Psoas muscle (tissue), 8 donors: ENCODE data around the gene COL6A1. TPM values are rescaled to one million over a fixed set of nuclear protein-coding genes. Genes with fewer than 3 reads are reported as not detected.

Source experiments
- ATAC-seq, 4 donors: fragments of 200-7000 bp; cut with Tn5 transposase; one replicate each; pipeline ENCODE4 v1.9.1; 2020; ENCODE audit warnings: moderate library complexity in 3 of 4, mild to moderate bottlenecking in 2 of 4
- DNase-seq, 2 donors: peaks; one replicate each; pipeline ENCODE4 v3.0.0-alpha.2; 2020
- H3K27ac ChIP-seq: fragments of 200-600 bp; one replicate; pipeline ENCODE4 v1.8.0; 2022
- H3K27me3 ChIP-seq, 3 donors: fragments of 200-600 bp in 1 of 3; one replicate each; pipeline versions ENCODE4 v1.6.1 to v1.8.0; 2013 to 2022; ENCODE audit warnings: low read length in 2 of 3, mild to moderate bottlenecking in 2 of 3, moderate library complexity in 1 of 3; ENCODE audit not compliant: insufficient read depth in 3 of 3
- H3K36me3 ChIP-seq, 2 donors: fragments of 200-600 bp in 1 of 2; one replicate each; pipeline versions ENCODE4 v1.6.1 to v1.8.0; 2013 to 2022; ENCODE audit warnings: low read depth in 1 of 2, mild to moderate bottlenecking in 1 of 2, moderate library complexity in 1 of 2; ENCODE audit not compliant: insufficient read depth in 1 of 2
- H3K4me1 ChIP-seq: fragments of 200-600 bp; one replicate; pipeline ENCODE4 v1.8.0; 2022
- H3K4me3 ChIP-seq: fragments of 200-600 bp; one replicate; pipeline ENCODE4 v1.8.0; 2022; ENCODE audit warnings: mild to moderate bottlenecking
- H3K9me3 ChIP-seq: fragments of 200-600 bp; one replicate; pipeline ENCODE4 v1.8.0; 2022
- WGBS, 3 donors: extraction: QIAGEN DNeasy Blood & Tissue Kit; methylation state at CpG; one replicate each; pipeline versions ENCODE4 v1.1.6 to v1.1.7; 2013; 5-methylcytosine and 5-hydroxymethylcytosine counted together
- intact Hi-C, 2 donors: fragments of 100-400 bp; cut with DNase I; formaldehyde crosslinking; loops; one replicate each; pipeline versions ENCODE4 v1.11.0 to v1.14.2; 2022
- polyA plus RNA-seq, 3 donors: library from polyadenylated mRNA; stranded (reverse); fragments of 200-250 nt; gene quantifications; one replicate each; pipeline ENCODE4 v1.2.3, GENCODE V29; 2013
- total RNA-seq, 4 donors: library from RNA; stranded (reverse); fragmentation: NEBNext Ultra II Directional in 2 of 4; extraction: Animal tissue kit (Norgen Biotek cat#: 25700) in 2 of 4; gene quantifications; one replicate each; pipeline versions ENCODE4 v1.2.1 to v1.2.4, GENCODE V29; 2021 to 2023
- TF ChIP-seq, protein P1 (sequence below): fragments of 200-600 bp; IDR thresholded peaks from one replicate; pipeline ENCODE4 v1.8.0; 2022; ENCODE audit warnings: antibody characterized with exemption
- donor health status: healthy with polysubstance abuse.
- donor health status: DM: no; HTN: no; CAD: no; lungs with moderate emphysema.
- donor health status: Bipolar disorder and iron deficiency.
- donor health status: healthy.
- donor health status: DM: yes; HTN: yes; CAD: no.
- donor health status: DM: no; HTN: no; CAD: no.
- donor health status: DM: no; HTN: no; CAD: no.
- donor health status: DM: yes; HTN: yes; CAD: no.

Gene COL6A1
- total and polyA plus RNA-seq, 7 donors: 29.4 to 83.0 (median 36.1) TPM

- no peak for ATAC-seq
- no peak overlapping the region for H3K27ac ChIP-seq
- H3K9me3 ChIP-seq: no peaks in the 10 kb centered on the region
- no peak for DNase-seq
- H3K36me3 ChIP-seq: peaks cover 0 to 14% of the 10 kb centered on the region in 2 donors
- H3K27me3 ChIP-seq: no peaks in the 10 kb centered on the region
- intact Hi-C loops: no loop called here
- WGBS, 3 donors: 68 to 73% (median 72%) methylated on average over 4 of the region's 4 CpGs
- no peak overlapping the region for H3K4me3 ChIP-seq
- TF ChIP-seq, protein P1, sequence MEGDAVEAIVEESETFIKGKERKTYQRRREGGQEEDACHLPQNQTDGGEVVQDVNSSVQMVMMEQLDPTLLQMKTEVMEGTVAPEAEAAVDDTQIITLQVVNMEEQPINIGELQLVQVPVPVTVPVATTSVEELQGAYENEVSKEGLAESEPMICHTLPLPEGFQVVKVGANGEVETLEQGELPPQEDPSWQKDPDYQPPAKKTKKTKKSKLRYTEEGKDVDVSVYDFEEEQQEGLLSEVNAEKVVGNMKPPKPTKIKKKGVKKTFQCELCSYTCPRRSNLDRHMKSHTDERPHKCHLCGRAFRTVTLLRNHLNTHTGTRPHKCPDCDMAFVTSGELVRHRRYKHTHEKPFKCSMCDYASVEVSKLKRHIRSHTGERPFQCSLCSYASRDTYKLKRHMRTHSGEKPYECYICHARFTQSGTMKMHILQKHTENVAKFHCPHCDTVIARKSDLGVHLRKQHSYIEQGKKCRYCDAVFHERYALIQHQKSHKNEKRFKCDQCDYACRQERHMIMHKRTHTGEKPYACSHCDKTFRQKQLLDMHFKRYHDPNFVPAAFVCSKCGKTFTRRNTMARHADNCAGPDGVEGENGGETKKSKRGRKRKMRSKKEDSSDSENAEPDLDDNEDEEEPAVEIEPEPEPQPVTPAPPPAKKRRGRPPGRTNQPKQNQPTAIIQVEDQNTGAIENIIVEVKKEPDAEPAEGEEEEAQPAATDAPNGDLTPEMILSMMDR: no peak
- no peaks in the 10 kb centered on the region for H3K4me1 ChIP-seq
Measured at GRCh38 chr21:46007492-46007868, 25.9 kb downstream of the COL6A1 start.

GRCh38 chr21:46008893-46009621, 27.5 kb downstream of the COL6A1 start:
- ATAC-seq: no peak
- intact Hi-C loops: no loop called here
- H3K4me1 ChIP-seq: no peaks in the 10 kb centered on the region
- peaks cover 0 to 5% of the 10 kb centered on the region in 2 donors for H3K36me3 ChIP-seq
- DNase-seq: no peak
- no peaks in the 10 kb centered on the region for H3K9me3 ChIP-seq
- no peak overlapping the region for H3K4me3 ChIP-seq
- no peak overlapping the region for H3K27ac ChIP-seq
- WGBS, 3 donors: 70 to 81% (median 79%) methylated on average over 16 of the region's 16 CpGs
- TF ChIP-seq, protein P1: no peak
- H3K27me3 ChIP-seq: no peaks in the 10 kb centered on the region

DNA sequence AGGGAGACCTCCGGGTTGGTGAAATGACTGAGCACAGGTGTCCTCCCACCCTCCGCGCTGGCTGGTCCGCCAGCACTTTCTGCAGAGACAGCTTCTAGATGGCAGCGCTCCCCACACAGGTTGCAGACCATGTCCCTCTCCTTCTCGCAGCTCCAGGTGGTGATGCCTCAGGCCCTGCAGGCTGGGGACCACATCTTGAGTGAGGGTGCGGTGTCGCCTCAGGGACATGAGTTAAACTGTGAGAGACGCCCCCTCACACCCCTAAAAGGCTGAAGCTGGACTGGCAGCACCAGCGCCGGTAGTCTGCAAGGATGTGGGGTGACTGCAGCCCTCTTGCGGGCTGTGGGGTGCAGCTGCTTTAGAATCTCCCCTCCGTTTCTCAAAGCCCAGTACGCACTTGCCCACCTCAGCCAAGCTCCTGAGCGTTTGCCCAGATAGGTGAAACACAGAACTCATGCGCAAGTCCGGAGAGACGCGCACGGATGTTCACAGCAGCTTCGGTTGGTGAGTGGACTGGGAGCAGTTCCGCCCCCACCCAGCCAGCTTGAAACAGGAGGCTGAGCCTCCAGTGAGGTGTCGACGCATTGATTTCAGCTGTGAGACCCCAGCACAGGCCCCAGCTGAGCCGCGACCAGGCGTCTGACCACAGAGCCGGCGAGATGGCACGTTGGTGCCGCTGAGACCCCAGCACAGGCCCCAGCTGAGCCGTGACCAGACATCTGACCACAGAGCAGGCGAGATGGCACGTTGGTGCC, 28.6 kb downstream of the COL6A1 start:
- TF ChIP-seq, protein P1: no peak
- Histone ChIP-seq H3K36me3 (no peaks in the 10 kb centered on the region), H3K27ac (no peak overlapping the region), H3K4me1 (no peaks in the 10 kb centered on the region), H3K4me3 (no peak overlapping the region), H3K27me3 (no peaks in the 10 kb centered on the region), H3K9me3 (no peaks in the 10 kb centered on the region)
- intact Hi-C loops: no loop called here
- ATAC-seq (no peak), DNase-seq (no peak)
- 81 to 84% (median 83%) methylated on average over 32 to 34 of the region's 34 CpGs for WGBS, 3 donors

- ATAC-seq: no peak
- no peaks in the 10 kb centered on the region for H3K36me3 ChIP-seq
- TF ChIP-seq, protein P1: no peak
- DNase-seq: no peak
- H3K27me3 ChIP-seq: peaks cover 0 to 6% (median 0%) of the 10 kb centered on the region in 3 donors
- H3K9me3 ChIP-seq: no peaks in the 10 kb centered on the region
- H3K27ac ChIP-seq: no peak overlapping the region
- intact Hi-C loops: no loop called here
- 76 to 80% (median 80%) methylated on average over 19 to 22 of the region's 22 CpGs for WGBS, 3 donors
- no peaks in the 10 kb centered on the region for H3K4me1 ChIP-seq
- H3K4me3 ChIP-seq: no peak overlapping the region
Measured at GRCh38 chr21:46011267-46011967, 29.8 kb downstream of the COL6A1 start.
